Measurements from ENCODE around the gene CBX2.
"Not testable (repeated sequence)": the region's sequence is repeated elsewhere in the genome, so short reads cannot be mapped to it uniquely, and the experiment has no call there.

Gene CBX2

DNA sequence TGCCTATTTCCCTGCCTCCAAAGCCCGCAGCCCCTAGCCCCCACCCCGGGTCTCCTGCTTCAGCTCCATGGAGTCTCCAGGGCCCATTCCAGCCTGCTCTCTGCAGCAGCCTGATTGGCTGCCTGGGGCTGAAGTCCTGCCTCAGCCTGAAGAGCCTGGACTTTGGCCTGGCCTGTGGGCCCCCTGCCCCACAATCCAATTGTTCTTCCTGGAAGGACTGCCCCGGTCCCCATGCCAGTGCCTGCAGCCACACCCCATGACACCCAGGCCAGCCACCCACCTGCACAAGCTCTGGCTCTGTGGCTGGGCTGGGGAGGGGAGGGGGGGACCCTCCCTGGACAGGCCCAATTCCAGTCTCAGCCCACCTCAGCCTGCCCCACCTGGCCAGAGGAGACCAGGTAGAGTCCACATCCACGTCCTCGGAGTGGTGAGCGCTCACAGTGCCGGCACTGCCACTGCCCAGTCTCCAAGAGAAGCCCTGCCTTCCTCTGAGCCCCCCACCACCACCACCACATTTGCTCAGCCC, 34.9 kb upstream of the CBX2 start:
- in situ Hi-C loops (cut with MboI; ENCODE audit: low sequenced_read_pairs), result no loop called here

DNA sequence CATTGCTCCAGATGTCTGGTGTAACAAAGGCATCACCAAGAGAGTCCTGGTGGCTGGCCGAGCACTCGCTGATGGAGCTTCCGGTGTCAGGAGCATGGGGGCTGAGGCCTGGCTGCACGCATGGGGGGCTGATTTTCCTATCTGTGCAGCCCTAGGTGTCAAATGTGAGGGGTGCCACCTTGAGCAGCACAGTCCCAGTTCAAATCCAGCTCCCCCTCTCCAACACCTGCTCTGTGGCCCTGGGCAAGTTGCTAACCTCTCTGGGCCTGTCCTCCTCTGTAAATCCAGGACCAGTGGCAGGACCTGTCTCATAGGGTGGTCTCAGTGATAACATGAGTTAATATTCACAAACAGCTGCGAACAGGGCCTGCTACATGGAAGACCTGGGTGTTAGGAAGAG, 34.3 kb upstream of the CBX2 start:
- in situ Hi-C loops (cut with MboI; ENCODE audit: low sequenced_read_pairs), result no loop called here

DNA sequence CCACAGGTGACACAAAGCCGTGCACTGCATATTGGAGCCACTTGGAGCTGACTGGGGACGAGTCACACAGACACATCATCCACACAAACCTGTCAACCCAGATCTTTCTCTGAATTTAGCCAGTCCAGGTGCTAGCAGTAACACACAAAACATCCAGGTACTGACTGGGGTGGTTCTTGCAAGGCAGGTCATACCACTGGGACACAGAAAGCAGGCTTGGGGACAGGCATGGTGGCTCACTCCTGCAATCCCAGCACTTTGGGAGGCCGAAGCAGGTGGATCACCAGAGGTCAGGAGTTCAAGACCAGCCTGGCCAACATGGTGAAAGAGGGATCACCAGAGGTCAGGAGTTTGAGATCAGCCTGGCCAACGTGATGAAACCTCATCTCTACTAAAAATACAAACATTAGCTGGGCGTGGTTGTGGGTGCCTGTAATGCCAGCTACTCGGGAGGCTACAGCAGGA, 32.3 kb upstream of the CBX2 start:
- in situ Hi-C loops (cut with MboI; ENCODE audit: low sequenced_read_pairs), result no loop called here

DNA sequence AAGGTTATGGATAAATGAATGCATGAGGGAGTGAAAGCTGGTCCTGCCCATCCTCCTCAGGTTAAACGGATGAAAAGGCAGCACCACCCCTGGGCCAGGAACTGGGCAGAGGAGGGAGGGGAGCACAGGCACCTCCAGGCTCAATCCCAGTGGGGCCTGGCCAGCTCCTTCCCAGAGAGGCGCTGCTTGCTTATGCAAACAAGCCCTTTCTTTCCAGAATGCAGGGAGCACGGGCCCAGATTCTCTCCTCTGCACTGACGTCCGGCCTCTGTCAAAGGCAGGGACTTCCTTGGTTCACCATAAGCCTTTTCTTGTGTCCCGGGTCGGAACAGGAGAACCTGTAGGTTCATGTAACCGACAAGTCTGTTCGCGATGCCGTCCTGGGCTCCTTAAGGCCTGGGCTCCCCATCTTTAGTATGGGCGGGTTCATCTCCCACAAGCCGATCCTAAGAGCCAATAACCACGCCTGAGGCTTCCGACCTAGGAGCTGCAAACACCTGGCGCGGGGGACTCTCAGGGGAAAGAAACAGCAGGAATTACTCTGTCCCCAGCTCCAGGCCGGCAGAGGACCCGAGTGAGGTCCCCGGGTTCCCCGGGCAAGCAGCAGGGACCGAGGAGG, 30.9 kb upstream of the CBX2 start:
- in situ Hi-C loops (cut with MboI; ENCODE audit: low sequenced_read_pairs), result no loop called here

DNA sequence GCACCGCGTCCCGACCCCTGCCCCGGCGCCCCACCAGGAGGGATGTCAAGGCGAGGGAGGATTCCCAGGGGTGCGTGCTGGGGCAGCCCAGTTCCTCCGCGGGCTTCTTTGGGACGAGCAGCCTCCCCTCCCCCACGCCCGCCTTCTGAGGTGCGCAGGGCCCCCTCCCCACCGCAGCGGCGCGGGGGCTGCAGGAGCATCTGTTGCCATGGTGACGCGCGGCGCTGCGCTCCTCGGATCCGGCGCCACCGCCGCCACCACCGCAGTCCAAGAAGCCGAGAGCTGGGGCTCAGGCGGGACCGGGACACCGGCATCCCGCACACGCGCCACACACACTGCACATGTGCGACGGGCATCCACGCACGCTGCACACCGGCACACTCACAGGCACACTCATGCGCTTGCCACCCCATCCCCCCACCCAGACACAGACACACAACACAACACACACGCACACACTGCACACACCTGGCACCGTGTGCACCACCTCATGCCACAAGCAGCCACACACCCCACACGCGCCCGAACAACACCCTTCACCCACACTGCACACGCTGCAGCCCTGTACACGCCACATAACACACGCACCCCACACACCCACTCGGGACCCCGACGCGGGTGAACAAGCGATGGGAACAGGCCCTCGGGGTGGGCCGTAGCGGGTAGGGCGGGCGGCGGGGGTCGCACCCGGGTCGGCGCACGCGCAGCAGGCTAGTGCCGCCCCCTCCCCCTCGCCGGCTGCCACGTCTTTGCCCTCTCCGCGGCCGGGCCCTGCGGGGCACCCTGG, 30.2 kb upstream of the CBX2 start:
- in situ Hi-C loops (cut with MboI; ENCODE audit: low sequenced_read_pairs), result no loop called here

DNA sequence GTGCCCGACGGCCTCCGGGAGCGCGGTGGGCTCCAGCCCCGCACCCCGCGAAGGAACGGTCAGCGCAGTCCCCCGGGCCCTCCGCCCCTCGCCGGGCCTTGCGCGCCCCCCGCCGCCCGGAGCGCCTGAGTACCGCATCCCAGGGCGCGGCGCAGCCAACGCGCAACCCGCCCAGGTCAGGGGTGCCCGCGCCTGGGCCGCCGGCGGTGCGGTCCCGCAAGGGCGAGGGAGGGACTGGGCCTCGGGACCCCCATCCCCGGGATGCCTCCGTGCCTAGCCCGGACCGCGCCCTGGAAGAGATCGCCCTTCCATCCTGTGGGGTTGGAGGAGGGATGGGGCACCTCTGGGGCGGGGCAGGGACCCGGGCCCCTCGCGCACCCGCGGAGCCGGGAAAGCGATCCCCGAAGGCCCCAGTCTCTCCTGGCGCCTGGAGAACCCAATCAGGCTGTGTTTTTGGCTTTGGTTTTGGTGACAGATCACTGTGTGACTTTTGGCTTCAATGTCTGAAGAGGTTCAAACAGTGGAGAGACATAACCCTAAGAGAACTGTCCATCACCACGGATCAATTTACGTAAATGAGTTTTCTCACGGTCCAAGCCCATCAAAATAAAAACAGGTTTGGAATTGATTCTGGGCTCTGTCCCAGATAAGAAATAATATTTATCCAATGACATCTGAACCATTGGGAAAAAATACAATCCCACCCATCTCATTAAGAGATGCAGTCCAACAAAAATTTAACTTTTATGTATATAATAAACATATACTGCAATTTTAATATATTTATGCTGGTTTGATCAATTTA, 29.5 kb upstream of the CBX2 start:
- in situ Hi-C loops (cut with MboI; ENCODE audit: low sequenced_read_pairs), result no loop called here

DNA sequence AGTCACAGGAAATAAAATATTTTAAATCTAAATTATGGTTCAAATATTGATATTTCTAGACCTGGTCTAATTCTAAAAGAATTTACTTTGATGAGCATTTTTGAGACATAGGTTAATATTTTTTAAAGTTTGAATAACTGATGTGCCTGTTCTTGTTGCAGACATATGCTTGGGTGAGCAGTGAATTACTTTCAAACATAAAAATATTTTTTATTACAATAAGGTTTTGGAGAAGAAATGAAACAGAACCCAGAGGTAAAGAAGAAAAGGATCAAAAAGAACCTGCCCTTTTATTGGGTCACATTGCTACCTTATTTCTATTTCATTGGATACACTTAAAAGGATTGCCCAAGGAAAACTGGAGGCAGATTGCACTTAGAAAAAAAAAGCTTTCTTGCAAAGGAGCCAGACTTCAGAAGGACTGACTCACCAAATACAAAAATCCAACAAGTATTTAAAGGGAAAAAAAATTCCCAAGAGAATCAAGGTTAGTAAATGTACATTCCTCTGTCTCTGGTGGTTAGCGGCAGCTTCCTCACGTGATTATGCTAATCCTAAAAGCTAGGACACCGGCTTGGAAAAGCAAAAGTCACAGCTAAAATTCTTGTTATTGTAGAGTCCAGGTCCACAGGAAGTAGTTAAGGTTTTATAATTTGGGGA, 28.7 kb upstream of the CBX2 start:
- in situ Hi-C loops (cut with MboI; ENCODE audit: low sequenced_read_pairs), result no loop called here

DNA sequence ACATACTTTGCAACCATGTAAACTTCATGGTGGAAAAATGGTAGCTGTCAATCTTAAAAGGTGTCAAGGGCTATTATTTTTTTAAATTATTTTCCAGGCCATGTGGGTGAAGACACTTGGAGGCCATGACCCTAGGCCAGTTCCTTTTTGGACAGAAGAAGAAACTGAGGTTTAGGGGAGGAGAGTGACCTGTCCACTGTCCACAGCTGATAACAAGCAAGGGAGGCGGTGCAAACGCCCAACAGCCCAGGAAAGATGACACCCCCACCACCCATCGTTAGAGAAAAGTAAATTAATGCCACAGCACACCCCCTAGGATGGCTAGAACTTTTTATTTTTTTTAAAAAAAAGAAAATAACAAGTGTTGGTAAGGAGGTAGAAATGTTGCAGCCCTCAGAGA, 28.0 kb upstream of the CBX2 start:
- in situ Hi-C loops (cut with MboI; ENCODE audit: low sequenced_read_pairs), result no loop called here

DNA sequence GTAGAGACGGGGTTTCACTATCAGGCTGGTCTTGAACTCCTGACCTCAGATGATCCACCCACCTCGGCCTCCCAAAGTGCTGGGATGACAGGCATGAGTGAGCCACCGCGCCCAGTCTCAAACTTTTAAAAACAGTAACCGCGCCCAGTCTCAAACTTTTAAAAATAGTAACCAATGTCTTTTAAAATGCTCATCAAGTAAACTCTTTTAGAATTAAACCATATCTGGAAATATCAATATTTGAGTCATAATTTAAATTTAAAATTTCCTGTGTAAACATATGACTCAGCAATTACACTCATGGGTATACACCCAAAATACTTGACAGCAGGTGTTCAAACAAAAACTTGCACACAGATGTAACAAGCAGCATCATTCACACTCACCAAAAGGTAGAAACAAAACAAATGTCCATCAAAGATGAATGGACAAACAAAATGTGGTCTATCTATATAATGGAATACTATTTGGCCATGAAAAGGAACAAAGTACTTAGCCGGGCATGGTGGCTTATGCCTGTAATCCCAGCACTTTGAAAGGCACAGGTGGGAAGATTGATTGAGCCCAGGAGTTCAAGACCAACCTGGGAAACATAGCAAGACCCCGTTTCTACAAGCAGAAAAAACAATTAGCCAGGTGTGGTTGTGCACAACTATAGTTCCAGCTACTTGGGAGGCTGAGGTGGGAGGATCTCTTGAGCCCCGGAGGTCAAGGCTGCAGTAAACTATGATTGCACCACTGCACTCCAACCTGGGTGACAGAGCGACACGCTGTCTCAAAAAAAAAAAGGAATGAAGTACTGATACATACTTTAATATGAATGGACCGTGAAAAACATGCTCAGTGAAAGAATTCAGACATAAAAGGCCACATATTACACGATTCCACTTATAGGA, 27.1 kb upstream of the CBX2 start:
- in situ Hi-C loops (cut with MboI; ENCODE audit: low sequenced_read_pairs), result no loop called here

DNA sequence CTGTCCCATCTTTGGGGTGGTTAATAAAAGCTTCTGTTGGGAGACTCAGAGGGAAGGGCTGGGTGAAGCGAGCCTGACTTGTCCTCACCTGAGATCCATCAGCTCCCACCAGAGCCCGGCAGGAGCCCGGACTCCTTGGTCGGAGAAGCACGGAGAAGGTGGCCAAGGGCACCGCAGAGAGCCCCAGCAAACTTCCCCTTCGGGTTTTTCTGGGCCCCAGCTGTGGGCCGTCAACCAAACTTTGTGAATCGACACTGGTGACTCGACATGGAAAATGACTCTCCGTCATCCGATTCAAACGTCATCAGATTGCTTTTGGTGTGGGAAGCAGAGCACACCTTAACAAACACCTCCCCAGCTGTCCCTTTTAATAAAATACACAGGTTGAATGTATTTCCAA, 25.8 kb upstream of the CBX2 start:
- in situ Hi-C loops (cut with MboI; ENCODE audit: low sequenced_read_pairs), result no loop called here

DNA sequence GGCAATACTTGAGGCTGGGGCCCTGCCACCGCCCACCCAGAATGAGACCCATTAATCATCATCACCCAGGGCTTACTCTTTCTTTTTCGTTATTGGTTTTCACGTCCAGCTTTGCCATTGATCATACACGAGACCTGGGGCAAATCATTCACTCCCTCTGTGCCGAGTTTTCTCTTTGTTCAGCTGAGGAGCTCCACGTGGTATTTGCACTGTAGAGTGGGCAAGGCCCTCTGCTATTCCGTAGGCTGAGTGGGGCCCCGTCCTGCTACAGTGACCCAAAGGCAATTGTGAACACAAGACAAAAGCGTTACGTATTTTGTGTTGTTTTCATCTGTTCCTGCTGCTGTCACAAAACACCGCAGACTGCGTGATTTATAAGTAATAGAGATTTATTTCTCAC, 23.6 kb upstream of the CBX2 start:
- in situ Hi-C loops (cut with MboI; ENCODE audit: low sequenced_read_pairs), result no loop called here

DNA sequence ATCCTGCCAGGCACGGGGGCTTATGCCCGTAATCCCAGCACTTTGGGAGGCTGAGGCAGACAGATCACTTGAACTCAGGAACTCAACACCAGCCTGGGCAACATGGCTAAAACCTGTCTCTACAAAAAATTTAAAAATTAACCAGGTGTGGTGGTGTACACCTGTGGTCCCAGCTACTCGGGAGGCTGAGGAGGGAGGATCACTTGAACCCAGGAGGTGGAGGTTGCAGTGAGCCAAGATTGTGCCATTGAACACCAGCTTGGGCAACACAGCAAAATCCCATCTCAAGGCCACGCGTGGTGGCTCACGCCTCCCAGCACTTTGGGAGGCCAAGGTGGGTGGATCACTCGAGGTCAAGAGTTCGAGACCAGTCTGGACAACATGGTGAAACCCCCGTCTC, 23.0 kb upstream of the CBX2 start:
- in situ Hi-C loops (cut with MboI; ENCODE audit: low sequenced_read_pairs), result not testable (repeated sequence)

DNA sequence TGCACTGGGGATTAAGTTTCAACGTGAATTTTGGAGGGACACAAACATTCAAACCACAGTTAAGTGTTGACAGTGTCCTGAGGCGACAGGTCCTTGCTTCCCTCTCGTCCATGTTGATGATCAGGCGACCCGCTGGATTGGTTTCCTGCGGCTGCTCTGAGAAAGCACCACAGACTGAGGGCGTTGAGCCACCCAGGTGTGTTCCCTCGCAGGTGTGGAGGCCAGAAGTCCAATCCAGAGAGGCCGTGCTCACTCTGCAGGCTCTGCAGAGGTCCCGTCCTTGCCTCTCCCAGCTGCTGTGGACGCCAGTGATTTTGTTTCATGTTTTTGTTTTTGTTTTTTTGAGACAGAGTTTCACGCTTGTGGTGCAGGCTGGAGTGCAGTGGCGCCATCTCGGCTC, 22.4 kb upstream of the CBX2 start:
- in situ Hi-C loops (cut with MboI; ENCODE audit: low sequenced_read_pairs), result no loop called here

DNA sequence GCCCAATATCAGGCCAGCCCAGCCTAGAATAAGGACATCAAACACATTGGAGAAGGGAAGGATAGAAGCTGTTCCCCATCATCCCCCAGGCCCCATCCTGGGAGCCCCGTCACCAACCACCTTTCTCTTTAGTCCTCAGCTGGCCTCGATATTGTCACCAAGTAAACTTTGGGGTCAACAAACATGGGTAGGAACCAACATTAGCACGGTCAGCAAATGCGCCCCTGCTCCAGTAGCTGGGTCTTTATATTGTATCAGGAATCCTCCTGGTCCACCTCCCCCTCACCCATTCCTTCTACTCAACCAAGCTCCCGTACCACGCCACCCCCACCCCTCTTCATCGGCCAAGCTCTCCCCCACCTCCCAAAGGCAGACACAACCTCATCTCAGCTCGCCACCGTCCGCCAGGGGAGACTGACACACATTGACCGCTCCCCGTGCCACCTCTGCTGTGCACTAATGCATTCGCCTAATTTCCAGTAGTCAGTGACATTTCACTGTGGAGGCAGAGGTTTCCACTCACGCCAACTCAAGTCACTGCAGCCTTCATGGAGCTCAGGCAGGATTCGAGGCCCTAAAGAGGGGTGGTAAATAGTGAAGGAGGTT, 20.7 kb upstream of the CBX2 start:
- in situ Hi-C loops (cut with MboI; ENCODE audit: low sequenced_read_pairs), result no loop called here

DNA sequence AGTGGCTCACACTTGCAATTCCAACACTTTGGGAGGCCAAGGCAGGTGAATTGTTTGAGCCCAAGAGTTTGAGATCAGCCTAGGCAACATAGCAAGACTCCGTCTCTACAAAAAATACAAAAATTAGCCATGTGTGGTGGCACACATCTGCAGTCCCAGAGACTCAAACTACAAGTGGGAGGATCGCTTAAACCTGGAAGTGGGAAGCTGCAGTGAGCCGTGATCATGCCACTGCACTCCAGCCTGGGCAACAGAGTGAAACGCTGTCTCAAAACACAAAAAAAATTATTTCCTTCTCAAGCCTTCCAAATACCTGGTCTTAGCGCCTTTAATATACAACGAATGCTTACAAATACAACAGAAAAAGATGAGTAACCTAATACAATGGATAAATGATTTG, 19.7 kb upstream of the CBX2 start:
- in situ Hi-C loops (cut with MboI; ENCODE audit: low sequenced_read_pairs), result no loop called here

DNA sequence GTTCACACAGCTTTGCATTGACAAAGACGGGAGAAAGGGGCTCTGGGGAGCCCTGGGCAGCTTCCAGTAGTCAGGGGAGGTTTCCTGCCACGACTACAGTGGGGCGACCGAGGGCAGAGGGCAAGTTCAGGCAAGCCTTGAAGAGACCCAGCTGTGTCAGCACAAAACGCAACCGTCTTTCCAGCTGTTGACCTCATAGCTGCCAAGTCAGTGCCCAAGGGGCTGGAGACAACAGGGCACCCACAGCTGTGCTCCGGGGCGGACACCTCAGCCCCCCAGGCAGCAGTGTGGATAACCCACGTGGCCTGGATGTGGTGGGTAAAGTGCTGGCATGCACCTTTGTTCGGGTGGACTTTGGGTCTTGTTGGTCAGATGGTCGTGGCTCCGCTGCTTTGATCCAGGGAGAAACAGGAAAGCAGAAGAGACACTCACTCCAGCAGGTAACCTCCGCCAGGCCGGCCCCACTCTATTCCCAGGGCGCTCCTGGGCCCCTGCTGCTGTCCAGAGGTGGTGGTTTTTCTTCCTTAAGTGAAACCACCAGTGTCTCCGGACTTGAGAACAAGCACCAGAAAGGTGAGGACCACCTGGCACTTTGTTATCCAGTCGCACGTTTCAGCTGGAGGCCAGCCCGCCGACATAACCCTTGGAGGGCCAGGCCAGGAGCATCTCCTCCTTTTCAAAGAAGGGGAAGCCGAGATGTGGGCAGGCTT, 17.6 kb upstream of the CBX2 start:
- in situ Hi-C loops (cut with MboI; ENCODE audit: low sequenced_read_pairs), result no loop called here

DNA sequence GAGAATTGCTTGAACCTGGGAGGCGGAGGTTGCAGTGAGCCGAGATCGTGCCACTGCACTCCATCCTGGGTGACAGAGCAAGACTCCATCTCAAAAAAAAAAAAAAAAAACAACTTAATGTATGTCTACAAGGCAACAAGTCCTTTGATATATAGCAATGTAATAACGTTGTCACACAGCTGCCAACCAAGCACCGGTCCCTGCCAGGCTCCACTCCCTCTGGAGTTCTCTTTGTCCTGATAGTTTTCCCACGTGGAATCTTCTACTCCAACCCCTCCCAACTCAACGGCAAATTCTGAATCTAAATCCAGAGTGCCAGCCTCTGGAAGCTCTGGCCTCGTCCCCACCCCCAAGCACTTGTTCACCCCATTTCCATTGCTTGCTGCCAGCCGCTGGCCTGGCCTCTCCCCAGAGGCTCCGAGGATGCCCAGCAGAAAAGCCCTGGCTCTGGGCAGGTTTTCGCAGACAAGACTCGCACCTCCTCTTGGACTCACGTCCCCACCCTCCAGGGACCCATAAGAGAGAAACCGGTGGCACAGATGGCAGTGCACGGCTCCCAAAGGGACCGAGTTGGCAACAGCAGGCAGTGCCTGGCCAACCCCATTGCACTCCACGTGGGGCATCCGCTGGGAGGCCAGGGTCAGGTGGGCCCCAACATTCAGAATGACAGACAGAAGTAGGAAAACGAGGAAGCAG, 15.9 kb upstream of the CBX2 start:
- in situ Hi-C loops (cut with MboI; ENCODE audit: low sequenced_read_pairs), result no loop called here

DNA sequence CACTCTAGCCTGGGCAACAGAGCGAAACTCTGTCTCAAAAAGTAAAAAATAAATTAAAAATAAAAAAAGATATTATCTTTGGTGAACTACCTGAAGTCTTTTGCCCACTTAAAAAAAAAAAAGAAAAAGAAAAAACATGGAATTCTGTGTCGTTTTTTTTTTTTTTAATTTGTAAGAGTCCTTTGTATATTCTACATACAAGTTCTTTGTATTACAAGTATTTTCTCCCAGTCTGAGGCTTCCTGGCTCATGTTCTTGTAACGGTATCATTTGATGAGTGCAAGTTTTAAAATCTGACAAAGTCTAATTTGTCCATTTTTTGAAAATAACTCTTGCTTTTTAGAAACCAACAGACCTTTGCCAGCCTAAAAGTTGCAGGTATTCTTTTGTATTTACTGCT, 12.2 kb upstream of the CBX2 start:
- in situ Hi-C loops (cut with MboI; ENCODE audit: low sequenced_read_pairs), result no loop called here
